ENCODE results near the gene PTPA. TPM values are rescaled to one million over a fixed set of nuclear protein-coding genes. Genes with fewer than 3 reads are reported as not detected.
A peak's percentile ranks its signal among the peaks of the same experiment; 100 is the strongest.

The PTPA gene
- total and polyA plus RNA-seq, 2 donors (not counting 1 experiment from before 2014, with no cell fraction given) = 35.0 to 73.9 TPM

DNA sequence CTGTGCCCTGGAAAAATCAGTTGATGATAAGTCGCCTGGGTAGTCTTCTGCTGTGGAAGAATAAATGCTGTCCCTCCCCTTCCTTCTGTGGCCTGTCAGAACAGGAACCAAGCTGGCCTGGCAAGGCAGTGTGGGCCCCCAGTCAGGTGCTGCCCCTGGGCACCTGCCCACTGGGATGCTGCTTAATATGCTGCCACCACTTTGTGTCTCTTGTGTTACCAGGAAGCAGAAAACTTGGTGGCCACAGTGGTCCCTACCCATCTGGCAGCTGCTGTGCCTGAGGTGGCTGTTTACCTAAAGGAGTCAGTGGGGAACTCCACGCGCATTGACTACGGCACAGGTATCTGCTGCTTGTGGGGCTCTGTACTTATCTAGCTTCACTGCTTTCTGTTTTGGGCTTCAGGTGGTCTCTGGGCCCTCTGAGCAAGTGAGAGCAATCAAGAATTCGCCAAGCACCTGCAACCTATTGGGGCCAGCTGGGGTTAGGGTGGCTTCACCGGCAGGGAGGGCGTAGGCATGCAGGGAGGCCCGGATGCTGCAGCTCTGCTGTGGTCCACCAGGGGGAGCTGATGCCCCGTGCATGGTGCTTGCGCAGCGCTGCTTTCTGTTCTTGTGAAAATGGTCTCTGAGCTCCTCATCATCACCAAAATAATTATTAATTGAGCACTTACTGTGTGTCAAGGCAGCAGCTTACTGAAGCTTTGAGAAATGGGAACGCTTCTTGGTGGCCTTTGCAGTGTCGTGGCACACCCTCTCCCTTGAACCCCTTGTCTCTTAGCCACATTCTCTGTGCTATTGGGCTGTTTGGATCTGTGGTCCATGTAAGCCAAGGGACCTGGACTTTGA is 20.3 kb downstream of the PTPA start:
- Histone ChIP-seq H3K4me1 (ENCODE audit: control insufficient read depth in 2 of 2, insufficient read depth in 2 of 2, low read length in 2 of 2) (peaks cover 4 to 8% of the 10 kb centered on the region in 2 donors), H3K27me3 (replicated peaks in 1 of 4; ENCODE audit: control extremely low read depth in 1 of 4, control insufficient read depth in 3 of 4, insufficient read depth in 4 of 4, low read length in 3 of 4) (no peaks in the 10 kb centered on the region), H3K4me3 (ENCODE audit: control extremely low read depth in 1 of 5, extremely low read depth in 1 of 5, insufficient read depth in 1 of 5, low read depth in 2 of 5, low read length in 4 of 5) (no peak overlapping the region), H3K36me3 (replicated peaks in 1 of 2; ENCODE audit: control extremely low read depth in 1 of 2, control insufficient read depth in 1 of 2, extremely low read depth in 1 of 2, insufficient read depth in 2 of 2, low read length in 1 of 2) (peaks cover 1 to 38% of the 10 kb centered on the region in 2 experiments), H3K4me2 (replicated peaks; ENCODE audit: low read depth, low read length, poor library complexity, severe bottlenecking) (no peak overlapping the region), H4K20me1 (ENCODE audit: control insufficient read depth, insufficient read depth, low read length, poor library complexity, severe bottlenecking) (peaks cover 8% of the 10 kb centered on the region), H3K27ac (ENCODE audit: low read length in 2 of 2) (no peak overlapping the region), H3K79me2 (ENCODE audit: control insufficient read depth, insufficient read depth, low read length) (no peaks in the 10 kb centered on the region), H2AFZ (ENCODE audit: insufficient read depth, low read depth, low read length, poor library complexity, severe bottlenecking) (peak overlapping the region; percentile 12), H3K9me3 (ENCODE audit: control extremely low read depth in 1 of 3, control insufficient read depth in 2 of 3, insufficient read depth in 1 of 3, low read length in 2 of 3) (no peaks in the 10 kb centered on the region), H3K9ac (ENCODE audit: low read length) (no peak overlapping the region)
- Mint-ChIP-seq H3K27ac (peak overlapping the region; percentile 20), H3K27me3 (no peaks in the 10 kb centered on the region), H3K9me3 (ENCODE audit: insufficient read depth) (no peaks in the 10 kb centered on the region), H3K4me1 (peaks cover 5% of the 10 kb centered on the region), H3K4me3 (no peak overlapping the region)
- 50% methylated on average over 7 of the region's 13 CpGs for WGBS (ENCODE audit: insufficient coverage)
- peak; percentile 85 for DNase-seq
- no peak for TF ChIP-seq EZH2 (IDR thresholded peaks at IDR 0.05; ENCODE audit: borderline replicate concordance, insufficient read depth, low read depth, low read length, poor library complexity, severe bottlenecking)
- TF ChIP-seq, protein P1, sequence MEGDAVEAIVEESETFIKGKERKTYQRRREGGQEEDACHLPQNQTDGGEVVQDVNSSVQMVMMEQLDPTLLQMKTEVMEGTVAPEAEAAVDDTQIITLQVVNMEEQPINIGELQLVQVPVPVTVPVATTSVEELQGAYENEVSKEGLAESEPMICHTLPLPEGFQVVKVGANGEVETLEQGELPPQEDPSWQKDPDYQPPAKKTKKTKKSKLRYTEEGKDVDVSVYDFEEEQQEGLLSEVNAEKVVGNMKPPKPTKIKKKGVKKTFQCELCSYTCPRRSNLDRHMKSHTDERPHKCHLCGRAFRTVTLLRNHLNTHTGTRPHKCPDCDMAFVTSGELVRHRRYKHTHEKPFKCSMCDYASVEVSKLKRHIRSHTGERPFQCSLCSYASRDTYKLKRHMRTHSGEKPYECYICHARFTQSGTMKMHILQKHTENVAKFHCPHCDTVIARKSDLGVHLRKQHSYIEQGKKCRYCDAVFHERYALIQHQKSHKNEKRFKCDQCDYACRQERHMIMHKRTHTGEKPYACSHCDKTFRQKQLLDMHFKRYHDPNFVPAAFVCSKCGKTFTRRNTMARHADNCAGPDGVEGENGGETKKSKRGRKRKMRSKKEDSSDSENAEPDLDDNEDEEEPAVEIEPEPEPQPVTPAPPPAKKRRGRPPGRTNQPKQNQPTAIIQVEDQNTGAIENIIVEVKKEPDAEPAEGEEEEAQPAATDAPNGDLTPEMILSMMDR (IDR thresholded peaks at IDR 0.05) = peak; percentile 97
- ChIA-PET POLR2A (interaction anchor here (0.5 to 1.8 kb wide), 8 partner anchors 9 to 493 kb away, joined by 3 to 7 read pairs (median 4); no protein-coding TSS in a partner anchor), CTCF (interaction anchor here (0.6 to 18.9 kb wide), 41 partner anchors 8 to 719 kb away, joined by 3 to 382 read pairs (median 4); partner anchors contain the start of genes C9orf50, CRAT, IER5L and NTMT1)
- intact Hi-C loops (cut with micrococcal nuclease) = loop anchor here (1.0 to 5.0 kb wide), 4 partner anchors 479 to 1106 kb away; no protein-coding TSS in a partner anchor
- peak; percentile 99 for ATAC-seq (ENCODE audit: low read depth)

DNA sequence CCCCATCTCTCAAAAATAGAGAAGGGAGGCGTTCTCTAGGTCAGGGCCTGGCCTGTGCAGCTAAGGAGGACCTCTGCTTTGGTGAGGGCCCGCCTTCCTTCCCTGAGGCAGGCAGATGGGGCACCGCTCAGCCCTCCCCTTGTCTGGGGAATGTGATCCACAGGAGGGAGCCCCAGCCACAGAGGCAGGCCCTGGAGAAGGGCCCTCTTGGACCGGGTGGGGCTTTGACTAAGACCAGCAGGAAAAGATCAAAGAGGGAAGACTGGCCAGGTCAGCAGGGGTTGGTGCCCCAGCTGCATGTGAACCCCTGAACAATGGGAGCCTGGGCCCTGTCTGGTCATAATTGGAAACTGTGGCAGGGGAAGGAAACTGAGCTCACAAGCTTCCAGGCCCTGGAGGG is 21.9 kb downstream of the PTPA start:
- Histone ChIP-seq H3K36me3 (replicated peaks in 1 of 2; ENCODE audit: control extremely low read depth in 1 of 2, control insufficient read depth in 1 of 2, extremely low read depth in 1 of 2, insufficient read depth in 2 of 2, low read length in 1 of 2) (peaks cover 1 to 43% of the 10 kb centered on the region in 2 experiments), H3K9me3 (ENCODE audit: control extremely low read depth in 1 of 3, control insufficient read depth in 2 of 3, insufficient read depth in 1 of 3, low read length in 2 of 3) (no peaks in the 10 kb centered on the region), H3K4me2 (replicated peaks; ENCODE audit: low read depth, low read length, poor library complexity, severe bottlenecking) (no peak overlapping the region), H3K27me3 (replicated peaks in 1 of 4; ENCODE audit: control extremely low read depth in 1 of 4, control insufficient read depth in 3 of 4, insufficient read depth in 4 of 4, low read length in 3 of 4) (no peaks in the 10 kb centered on the region), H3K79me2 (ENCODE audit: control insufficient read depth, insufficient read depth, low read length) (no peaks in the 10 kb centered on the region), H4K20me1 (ENCODE audit: control insufficient read depth, insufficient read depth, low read length, poor library complexity, severe bottlenecking) (no peaks in the 10 kb centered on the region), H3K27ac (ENCODE audit: low read length in 2 of 2) (no peak overlapping the region), H2AFZ (ENCODE audit: insufficient read depth, low read depth, low read length, poor library complexity, severe bottlenecking) (no peak overlapping the region), H3K9ac (ENCODE audit: low read length) (no peak overlapping the region), H3K4me1 (ENCODE audit: control insufficient read depth in 2 of 2, insufficient read depth in 2 of 2, low read length in 2 of 2) (peaks cover 4 to 8% of the 10 kb centered on the region in 2 donors), H3K4me3 (ENCODE audit: control extremely low read depth in 1 of 5, extremely low read depth in 1 of 5, insufficient read depth in 1 of 5, low read depth in 2 of 5, low read length in 4 of 5) (no peak overlapping the region)
- no peak for DNase-seq
- no peaks in the 10 kb centered on the region for H3K9me3 Mint-ChIP-seq (ENCODE audit: insufficient read depth)
- POLR2A ChIA-PET = no interaction called here
- H3K27me3 Mint-ChIP-seq = no peaks in the 10 kb centered on the region
- intact Hi-C loops (cut with micrococcal nuclease) = loop anchor here (5.0 kb wide), 1 partner anchor 1104 kb away; no protein-coding TSS in a partner anchor
- H3K27ac Mint-ChIP-seq = no peak overlapping the region
- no peak for ATAC-seq (ENCODE audit: low read depth)
- peaks cover 5% of the 10 kb centered on the region for H3K4me1 Mint-ChIP-seq
- 98% methylated on average over 4 of the region's 4 CpGs for WGBS (ENCODE audit: insufficient coverage)
- TF ChIP-seq, protein P1 (IDR thresholded peaks at IDR 0.05) = no peak
- no peak for TF ChIP-seq EZH2 (IDR thresholded peaks at IDR 0.05; ENCODE audit: borderline replicate concordance, insufficient read depth, low read depth, low read length, poor library complexity, severe bottlenecking)
- CTCF ChIA-PET = interaction anchor here (0.7 to 18.9 kb wide), 10 partner anchors 11 to 657 kb away, joined by 3 to 382 read pairs (median 16); partner anchors contain the start of genes C9orf50, IER5L and NTMT1
- H3K4me3 Mint-ChIP-seq = no peak overlapping the region
